K562 (cell line): Measurements from ENCODE around the gene NARF. TPM values are rescaled to one million over a fixed set of nuclear protein-coding genes. Genes with fewer than 3 reads are reported as not detected.

Source experiments
- AFF1 ChIP-seq, 2 experiments: fragments of 450-650 bp; IDR thresholded peaks; 2 replicates each; pipeline ENCODE4 v1.6.1; 2018; ENCODE audit warnings: mild to moderate bottlenecking in 2 of 2, low read depth in 1 of 2; ENCODE audit not compliant: partially characterized antibody in 2 of 2
- ARID2 ChIP-seq: fragments of 450-650 bp; IDR thresholded peaks from 2 replicates; pipeline ENCODE4 v1.6.1; 2017; ENCODE audit warnings: antibody characterized with exemption, mild to moderate bottlenecking
- BRD9 ChIP-seq: fragments of 450-650 bp; IDR thresholded peaks from 2 replicates; pipeline ENCODE4 v1.6.1; 2018; ENCODE audit warnings: low read depth; ENCODE audit not compliant: partially characterized antibody
- CBX5 ChIP-seq: IDR thresholded peaks from 2 replicates; pipeline ENCODE4 v1.6.1; 2014; ENCODE audit warnings: low read depth, borderline replicate concordance
- CREB5 ChIP-seq: fragments of 250-450 bp; sonication (Bioruptor Pico); IDR thresholded peaks from 2 replicates; pipeline ENCODE4 v1.5.0; 2020; ENCODE audit warnings: mild to moderate bottlenecking
- ETV5 ChIP-seq: sonication (generic); formaldehyde crosslinking; IDR thresholded peaks from 2 replicates; pipeline ENCODE4 v1.4.0; 2020; ENCODE audit warnings: low read depth, mild to moderate bottlenecking, missing genetic modification reagents
- HNRNPK ChIP-seq: fragments of 200-400 bp; formaldehyde crosslinking; IDR thresholded peaks from one replicate; pipeline ENCODE4 v1.6.1; 2018; ENCODE audit warnings: mild to moderate bottlenecking, low read depth, low read length; ENCODE audit not compliant: poor library complexity, severe bottlenecking
- IRF9 ChIP-seq: fragments of 450-650 bp; IDR thresholded peaks from 2 replicates; pipeline ENCODE4 v1.6.1; 2016; ENCODE audit warnings: missing biosample characterization, missing genetic modification characterization
- KHSRP ChIP-seq: fragments of 450-650 bp; IDR thresholded peaks from 2 replicates; pipeline ENCODE4 v1.6.1; 2017
- NELFE ChIP-seq: IDR thresholded peaks from 2 replicates; pipeline ENCODE4 v1.6.1; 2011; ENCODE audit warnings: mild to moderate bottlenecking; ENCODE audit not compliant: insufficient read depth, insufficient read length
- PCBP1 ChIP-seq: fragments of 200-400 bp; formaldehyde crosslinking; IDR thresholded peaks from 2 replicates; pipeline ENCODE4 v1.6.1; 2018; ENCODE audit warnings: mild to moderate bottlenecking, low read depth, low read length; ENCODE audit not compliant: poor library complexity, severe bottlenecking
- STAT5A ChIP-seq: IDR thresholded peaks from 2 replicates; pipeline ENCODE4 v1.6.1; 2012; ENCODE audit warnings: low read length, inconsistent platforms, borderline replicate concordance
- ZBED1 ChIP-seq: IDR thresholded peaks from 2 replicates; pipeline ENCODE4 v1.6.1; 2014
- ZNF740 ChIP-seq, 3 experiments: fragments of 200-800 bp in 1 of 3; sonication (Bioruptor generic) in 1 of 3; sonication (generic) in 1 of 3; formaldehyde crosslinking in 1 of 3; IDR thresholded peaks; 2 replicates each; pipeline versions ENCODE4 v1.6.1 to v1.8.0; 2016 to 2022; ENCODE audit warnings: mild to moderate bottlenecking in 2 of 3, missing compliant biosample characterization in 2 of 3, missing genetic modification characterization in 2 of 3, missing genetic modification reagents in 1 of 3
- polyA plus RNA-seq, 8 experiments: library from polyadenylated mRNA; depleted of rRNA in 4 of 8; stranded (reverse) in 5 of 8; unstranded in 3 of 8; fragments of >200 nt; fragmentation: Nextera tagmentation in 2 of 8; fragmentation: Illumina TruSeq in 1 of 8; extraction: Ambion mirVana in 2 of 8; extraction: Trizol in 1 of 8; gene quantifications; 2 replicates each; pipeline versions ENCODE4 v1.2.1 to v1.2.3, GENCODE V29; 2011 to 2014; ENCODE audit warnings: inconsistent platforms in 1 of 8, missing spikeins in 1 of 8
- total RNA-seq, 7 experiments: library from RNA; depleted of rRNA in 6 of 7; stranded (reverse); fragments of >200 nt in 6 of 7; fragmentation: Illumina TruSeq in 2 of 7; extraction: Trizol in 2 of 7; gene quantifications; 2 replicates each; pipeline versions ENCODE4 v1.2.1 to v1.2.3, GENCODE V29; 2011 to 2021; ENCODE audit warnings: low replicate concordance in 1 of 7
- TF ChIP-seq, protein P1 (sequence below): sonication (generic); formaldehyde crosslinking; IDR thresholded peaks from 2 replicates; pipeline ENCODE4 v1.8.0; 2023; ENCODE audit warnings: mild to moderate bottlenecking, missing genetic modification reagents

NARF gene
- total and polyA plus RNA-seq, 9 of the 15 experiments (the other 6 are each of a cell fraction or from before 2014, with no cell fraction given), result 60.4 to 423 (median 132) TPM

GRCh38 chr17:82461827-82462524 lies 3.4 kb downstream of the NARF start (continued):
- TF ChIP-seq ZNF740 (CRISPR knock-in tag; IDR thresholded peaks at IDR 0.05) (peak; percentile 50; the same call in 1 of the 2 replicates), ZNF740 (tag; IDR thresholded peaks at IDR 0.05) (no peak), HNRNPK (no peak), NELFE (no peak), CBX5 (peak; percentile 10; the same call in 1 of the 2 replicates), CREB5 (CRISPR knock-in tag) (no peak), AFF1 (IDR thresholded peaks at IDR 0.05; ENCODE audit: low read depth in 1 of 2, partially characterized antibody in 2 of 2) (peak; percentile 69 to 90), PCBP1 (no peak), KHSRP (peak; percentile 78; the same call in 1 of the 2 replicates), ETV5 (CRISPR knock-in tag) (0 out of 2 replicates have a peak, but pooled peaks have one; percentile 35), ARID2 (no peak), STAT5A (peak; percentile 92), BRD9 (peak; percentile 40), ZBED1 (peak; percentile 84; the same call in 1 of the 2 replicates), IRF9 (tag) (no peak)
- TF ChIP-seq, protein P1, sequence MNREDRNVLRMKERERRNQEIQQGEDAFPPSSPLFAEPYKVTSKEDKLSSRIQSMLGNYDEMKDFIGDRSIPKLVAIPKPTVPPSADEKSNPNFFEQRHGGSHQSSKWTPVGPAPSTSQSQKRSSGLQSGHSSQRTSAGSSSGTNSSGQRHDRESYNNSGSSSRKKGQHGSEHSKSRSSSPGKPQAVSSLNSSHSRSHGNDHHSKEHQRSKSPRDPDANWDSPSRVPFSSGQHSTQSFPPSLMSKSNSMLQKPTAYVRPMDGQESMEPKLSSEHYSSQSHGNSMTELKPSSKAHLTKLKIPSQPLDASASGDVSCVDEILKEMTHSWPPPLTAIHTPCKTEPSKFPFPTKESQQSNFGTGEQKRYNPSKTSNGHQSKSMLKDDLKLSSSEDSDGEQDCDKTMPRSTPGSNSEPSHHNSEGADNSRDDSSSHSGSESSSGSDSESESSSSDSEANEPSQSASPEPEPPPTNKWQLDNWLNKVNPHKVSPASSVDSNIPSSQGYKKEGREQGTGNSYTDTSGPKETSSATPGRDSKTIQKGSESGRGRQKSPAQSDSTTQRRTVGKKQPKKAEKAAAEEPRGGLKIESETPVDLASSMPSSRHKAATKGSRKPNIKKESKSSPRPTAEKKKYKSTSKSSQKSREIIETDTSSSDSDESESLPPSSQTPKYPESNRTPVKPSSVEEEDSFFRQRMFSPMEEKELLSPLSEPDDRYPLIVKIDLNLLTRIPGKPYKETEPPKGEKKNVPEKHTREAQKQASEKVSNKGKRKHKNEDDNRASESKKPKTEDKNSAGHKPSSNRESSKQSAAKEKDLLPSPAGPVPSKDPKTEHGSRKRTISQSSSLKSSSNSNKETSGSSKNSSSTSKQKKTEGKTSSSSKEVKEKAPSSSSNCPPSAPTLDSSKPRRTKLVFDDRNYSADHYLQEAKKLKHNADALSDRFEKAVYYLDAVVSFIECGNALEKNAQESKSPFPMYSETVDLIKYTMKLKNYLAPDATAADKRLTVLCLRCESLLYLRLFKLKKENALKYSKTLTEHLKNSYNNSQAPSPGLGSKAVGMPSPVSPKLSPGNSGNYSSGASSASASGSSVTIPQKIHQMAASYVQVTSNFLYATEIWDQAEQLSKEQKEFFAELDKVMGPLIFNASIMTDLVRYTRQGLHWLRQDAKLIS (CRISPR knock-in tag), result no peak
